T-helper 2 cell (primary cell): ENCODE data around the gene TFAP2E.
A peak's percentile ranks its signal among the peaks of the same experiment; 100 is the strongest.

Experiments used
- DNase-seq, 5 experiments: peaks; one replicate each; pipeline versions ENCODE4 v3.0.0 to v3.0.0-alpha.2; 2012 to 2022

The TFAP2E gene

GRCh38 chr1:35557118-35557610 lies 15.9 kb upstream of the TFAP2E start, which contains the start of gene KIAA0319L:
TSS of gene KIAA0319L (minus strand) at chr1:35557403. CDS start at chr1:35554491, 2,912 bp downstream.
- no peak for DNase-seq

GRCh38 chr1:35557611-35558373 lies 15.3 kb upstream of the TFAP2E start, which contains the start of gene NCDN:
TSS of gene NCDN (plus strand) at chr1:35557799. CDS start at chr1:35558191, 392 bp downstream.
- peak; percentile 90 to 98 (median 93) for DNase-seq

- DNase-seq: peak in 2 of 5 experiments; percentile 14 to 53
Observed at GRCh38 chr1:35558374-35559316, 14.5 kb upstream of the TFAP2E start.

- DNase-seq: peak in 2 of 5 experiments; percentile 16 to 45
Observed at GRCh38 chr1:35559317-35559944, 13.7 kb upstream of the TFAP2E start.

GRCh38 chr1:35560256-35561225 lies 12.6 kb upstream of the TFAP2E start:
- DNase-seq: no peak

GRCh38 chr1:35561297-35561971 lies 11.7 kb upstream of the TFAP2E start:
- no peak for DNase-seq

GRCh38 chr1:35561972-35562680 lies 11.0 kb upstream of the TFAP2E start:
- no peak for DNase-seq

- DNase-seq: no peak
Observed at GRCh38 chr1:35563166-35563565, 9.9 kb upstream of the TFAP2E start.

GRCh38 chr1:35564037-35564883 lies 8.9 kb upstream of the TFAP2E start:
- peak; percentile 42 to 79 (median 68) for DNase-seq

GRCh38 chr1:35564884-35565741 lies 8.0 kb upstream of the TFAP2E start:
- no peak for DNase-seq

- no peak for DNase-seq
Observed at GRCh38 chr1:35565742-35566133, 7.4 kb upstream of the TFAP2E start.

GRCh38 chr1:35567947-35568558 lies 5.1 kb upstream of the TFAP2E start:
- no peak for DNase-seq

GRCh38 chr1:35568975-35569395 lies 4.1 kb upstream of the TFAP2E start:
- DNase-seq: peak in 4 of 5 experiments; percentile 36 to 70 (median 44)

- no peak for DNase-seq
Observed at GRCh38 chr1:35569936-35570335, 3.2 kb upstream of the TFAP2E start.

- no peak for DNase-seq
Observed at GRCh38 chr1:35570589-35571137, 2.5 kb upstream of the TFAP2E start.

- no peak for DNase-seq
Observed at GRCh38 chr1:35571263-35571662, 1.9 kb upstream of the TFAP2E start.

GRCh38 chr1:35572296-35572695 lies 818 bp upstream of the TFAP2E start:
- DNase-seq: no peak
